Sigmoid colon (tissue), 4 donors: ENCODE data around the gene GNA12.

Source experiments
- POLR2AphosphoS5 ChIP-seq, 4 donors: sonication (generic); formaldehyde crosslinking; IDR thresholded peaks; one replicate each; pipeline ENCODE4 v1.6.1; 2017; ENCODE audit warnings: antibody characterized with exemption in 4 of 4
- TF ChIP-seq, protein P1 (sequence below), 4 experiments: fragments of 450-650 bp in 3 of 4; fragments of 200-600 bp in 1 of 4; IDR thresholded peaks; one replicate each; pipeline ENCODE4 v1.5.1; 2016 to 2019; ENCODE audit warnings: antibody characterized with exemption in 4 of 4, mild to moderate bottlenecking in 3 of 4, moderate library complexity in 2 of 4

DNA sequence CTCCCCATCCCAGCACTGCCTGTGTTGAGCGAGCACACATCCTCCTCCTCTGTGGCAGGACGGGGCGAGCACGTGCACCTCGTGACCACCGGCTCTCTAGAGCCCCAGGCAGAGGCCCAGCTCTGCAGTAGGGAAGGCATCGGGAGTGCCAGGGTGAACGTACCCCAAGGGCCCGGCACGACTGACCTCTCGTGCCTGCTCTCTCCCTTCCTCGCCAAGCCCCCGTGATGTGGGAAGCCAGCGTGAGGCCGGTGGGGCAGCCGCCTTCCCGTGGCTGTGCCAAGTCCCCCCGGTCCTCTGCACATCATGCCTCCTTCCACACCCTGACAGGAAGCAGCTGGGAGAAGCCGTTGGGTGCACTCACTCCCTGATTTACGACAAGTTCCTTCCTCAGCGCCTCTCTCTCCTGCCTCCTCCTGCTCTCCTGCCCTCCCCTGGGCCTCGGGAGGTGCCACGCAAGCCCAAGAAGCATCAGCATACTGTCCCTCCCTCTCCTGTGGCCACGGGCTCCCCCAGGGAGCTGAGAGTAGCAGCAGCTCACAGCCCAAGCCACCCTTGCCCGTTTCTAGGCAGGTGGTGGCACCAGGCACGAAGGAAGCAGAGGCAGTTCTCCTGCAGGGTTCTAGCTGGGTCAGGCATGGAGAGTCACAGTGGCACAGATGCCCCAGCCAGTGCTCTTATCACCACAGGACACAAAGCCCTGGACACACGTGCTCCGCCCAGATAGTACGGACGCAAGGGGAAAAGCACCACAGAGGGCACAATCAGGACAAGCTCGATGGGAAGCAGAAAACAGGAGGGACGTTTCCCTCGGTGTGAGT lies 109.1 kb downstream of the GNA12 start:
- TF ChIP-seq, protein P1, sequence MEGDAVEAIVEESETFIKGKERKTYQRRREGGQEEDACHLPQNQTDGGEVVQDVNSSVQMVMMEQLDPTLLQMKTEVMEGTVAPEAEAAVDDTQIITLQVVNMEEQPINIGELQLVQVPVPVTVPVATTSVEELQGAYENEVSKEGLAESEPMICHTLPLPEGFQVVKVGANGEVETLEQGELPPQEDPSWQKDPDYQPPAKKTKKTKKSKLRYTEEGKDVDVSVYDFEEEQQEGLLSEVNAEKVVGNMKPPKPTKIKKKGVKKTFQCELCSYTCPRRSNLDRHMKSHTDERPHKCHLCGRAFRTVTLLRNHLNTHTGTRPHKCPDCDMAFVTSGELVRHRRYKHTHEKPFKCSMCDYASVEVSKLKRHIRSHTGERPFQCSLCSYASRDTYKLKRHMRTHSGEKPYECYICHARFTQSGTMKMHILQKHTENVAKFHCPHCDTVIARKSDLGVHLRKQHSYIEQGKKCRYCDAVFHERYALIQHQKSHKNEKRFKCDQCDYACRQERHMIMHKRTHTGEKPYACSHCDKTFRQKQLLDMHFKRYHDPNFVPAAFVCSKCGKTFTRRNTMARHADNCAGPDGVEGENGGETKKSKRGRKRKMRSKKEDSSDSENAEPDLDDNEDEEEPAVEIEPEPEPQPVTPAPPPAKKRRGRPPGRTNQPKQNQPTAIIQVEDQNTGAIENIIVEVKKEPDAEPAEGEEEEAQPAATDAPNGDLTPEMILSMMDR (IDR thresholded peaks at IDR 0.05): no peak
- peak; percentile 7 to 72 (median 62) for TF ChIP-seq POLR2AphosphoS5 (IDR thresholded peaks at IDR 0.05)
